ENCODE measurements around the gene ZEB2. TPM values are rescaled to one million over a fixed set of nuclear protein-coding genes. Genes with fewer than 3 reads are reported as not detected.

Gene ZEB2
- total RNA-seq, 1 donor from 2014 or later, result 106 TPM

- no peak for DNase-seq (ENCODE audit: low spot score)
- H3K4me3 ChIP-seq, result no peak overlapping the region
- H3K9ac ChIP-seq, result no peak overlapping the region
- no peaks in the 10 kb centered on the region for H3K79me2 ChIP-seq (ENCODE audit: low read depth)
- Mint-ChIP-seq H3K9me3 (peaks cover 7% of the 10 kb centered on the region), H3K27ac (no peak overlapping the region), H3K36me3 (no peaks in the 10 kb centered on the region), H3K4me1 (peaks cover 18% of the 10 kb centered on the region), H3K27me3 (ENCODE audit: insufficient read depth, low read depth) (no peaks in the 10 kb centered on the region), H3K4me3 (no peak overlapping the region)
- H3K27me3 ChIP-seq, result no peaks in the 10 kb centered on the region
- H3K36me3 ChIP-seq, result no peaks in the 10 kb centered on the region
- peaks cover 13% of the 10 kb centered on the region for H3K4me1 ChIP-seq
- no peaks in the 10 kb centered on the region for H3K9me3 ChIP-seq (ENCODE audit: low read depth)
- TF ChIP-seq CTCF (IDR thresholded peaks at IDR 0.05) (no peak), EZH2phosphoT487 (IDR thresholded peaks at IDR 0.05) (no peak)
- no peaks in the 10 kb centered on the region for H4K20me1 ChIP-seq (ENCODE audit: low read depth)
- no peak overlapping the region for H2AFZ ChIP-seq (replicated peaks)
- no peak overlapping the region for H3K27ac ChIP-seq
- H3K4me2 ChIP-seq, result no peak overlapping the region
- H3F3A ChIP-seq (ENCODE audit: low read depth), result no peaks in the 10 kb centered on the region
Observed at GRCh38 chr2:144544053-144544452, 24.1 kb upstream of the ZEB2 start.

GRCh38 chr2:144541396-144541795, 21.5 kb upstream of the ZEB2 start:
- no peaks in the 10 kb centered on the region for H3K27me3 Mint-ChIP-seq (ENCODE audit: insufficient read depth, low read depth)
- no peak overlapping the region for H3K4me2 ChIP-seq
- H3K27ac ChIP-seq, result no peak overlapping the region
- no peak overlapping the region for H3K4me3 Mint-ChIP-seq
- TF ChIP-seq EZH2phosphoT487 (IDR thresholded peaks at IDR 0.05) (no peak), EZH2 (IDR thresholded peaks at IDR 0.05) (no peak), CTCF (IDR thresholded peaks at IDR 0.05) (no peak)
- H2AFZ ChIP-seq (replicated peaks), result no peak overlapping the region
- H3K9ac ChIP-seq, result no peak overlapping the region
- no peaks in the 10 kb centered on the region for H4K20me1 ChIP-seq (ENCODE audit: low read depth)
- no peaks in the 10 kb centered on the region for H3K36me3 Mint-ChIP-seq
- no peak overlapping the region for H3K27ac Mint-ChIP-seq
- peaks cover 11% of the 10 kb centered on the region for H3K4me1 Mint-ChIP-seq
- H3K9me3 Mint-ChIP-seq, result peaks cover 7% of the 10 kb centered on the region
- H3K9me3 ChIP-seq (ENCODE audit: low read depth), result no peaks in the 10 kb centered on the region
- H3K4me3 ChIP-seq, result no peak overlapping the region
- DNase-seq (ENCODE audit: low spot score), result no peak
- peaks cover 7% of the 10 kb centered on the region for H3K4me1 ChIP-seq
- no peaks in the 10 kb centered on the region for H3K36me3 ChIP-seq
- no peaks in the 10 kb centered on the region for H3F3A ChIP-seq (ENCODE audit: low read depth)
- H3K27me3 ChIP-seq, result no peaks in the 10 kb centered on the region
- no peaks in the 10 kb centered on the region for H3K79me2 ChIP-seq (ENCODE audit: low read depth)

GRCh38 chr2:144539289-144539782, 19.4 kb upstream of the ZEB2 start:
- no peaks in the 10 kb centered on the region for H3K27me3 Mint-ChIP-seq (ENCODE audit: insufficient read depth, low read depth)

More at GRCh38 chr2:144539289-144539782, 19.4 kb upstream of the ZEB2 start:
- Mint-ChIP-seq H3K36me3 (no peaks in the 10 kb centered on the region), H3K4me3 (no peak overlapping the region), H3K4me1 (peaks cover 3% of the 10 kb centered on the region), H3K27ac (no peak overlapping the region), H3K9me3 (peaks cover 7% of the 10 kb centered on the region)
- Histone ChIP-seq H3K9ac (no peak overlapping the region), H4K20me1 (ENCODE audit: low read depth) (no peaks in the 10 kb centered on the region), H3K4me2 (no peak overlapping the region), H3K27me3 (no peaks in the 10 kb centered on the region), H2AFZ (replicated peaks) (no peak overlapping the region), H3F3A (ENCODE audit: low read depth) (no peaks in the 10 kb centered on the region), H3K36me3 (no peaks in the 10 kb centered on the region), H3K79me2 (ENCODE audit: low read depth) (no peaks in the 10 kb centered on the region), H3K27ac (no peak overlapping the region), H3K4me3 (no peak overlapping the region), H3K4me1 (peaks cover 2% of the 10 kb centered on the region), H3K9me3 (ENCODE audit: low read depth) (no peaks in the 10 kb centered on the region)
- TF ChIP-seq EZH2 (IDR thresholded peaks at IDR 0.05) (no peak), CTCF (IDR thresholded peaks at IDR 0.05) (no peak), EZH2phosphoT487 (IDR thresholded peaks at IDR 0.05) (no peak)
- DNase-seq (ENCODE audit: low spot score), result no peak
